HEK293 (cell line): ENCODE measurements around the gene CYS1.

ENCODE experiments used
- CTCF ChIA-PET: fragments of 350-600 bp; formaldehyde crosslinking; extraction: SDS; loops from one replicate; lab custom pipeline; 2021; ENCODE audit warnings: antibody characterized with exemption; lab: Yijun Ruan, JAX
- POLR2A ChIA-PET: fragments of 300-600 bp; formaldehyde crosslinking; extraction: SDS; loops from one replicate; lab custom pipeline; 2020; ENCODE audit warnings: antibody characterized with exemption, inconsistent platforms; lab: Yijun Ruan, JAX
- H3K27ac ChIP-seq: fragments of 200-500 bp; sonication (Bioruptor generic); 2 replicates; pipeline ENCODE4 v1.5.1; 2014; ENCODE audit warnings: low read depth, low read length, control low read depth, inconsistent platforms; ENCODE audit errors: extremely low read depth
- H3K36me3 ChIP-seq, 2 experiments: fragments of 200-500 bp in 1 of 2; sonication (Bioruptor generic) in 1 of 2; 1 replicate in 1 of 2; 2 replicates in 1 of 2; pipeline ENCODE4 v1.5.1; 2014 to 2017; ENCODE audit warnings: inconsistent platforms in 2 of 2, low read length in 2 of 2; ENCODE audit not compliant: control insufficient read depth in 2 of 2, insufficient read depth in 1 of 2
- H3K4me1 ChIP-seq: fragments of 200-500 bp; sonication (Bioruptor generic); 2 replicates; pipeline ENCODE4 v1.5.1; 2014; ENCODE audit warnings: mild to moderate bottlenecking, low read length, inconsistent platforms; ENCODE audit not compliant: control insufficient read depth, insufficient read depth
- H3K4me3 ChIP-seq: 2 replicates; pipeline ENCODE4 v1.5.1; 2011; ENCODE audit warnings: low read depth, mild to moderate bottlenecking, control low read depth, low read length, moderate library complexity
- H3K9me3 ChIP-seq: fragments of 200-500 bp; sonication (Bioruptor generic); 2 replicates; pipeline ENCODE4 v1.5.1; 2014; ENCODE audit warnings: low read depth, low read length, inconsistent platforms; ENCODE audit not compliant: control insufficient read depth, insufficient read depth
- GLIS1 ChIP-seq: fragments of 450-650 bp; formaldehyde crosslinking; IDR thresholded peaks from 2 replicates; pipeline ENCODE4 v1.5.1; 2016; ENCODE audit warnings: missing biosample characterization, missing genetic modification characterization
- HOXA7 ChIP-seq: sonication (generic); formaldehyde crosslinking; IDR thresholded peaks from 2 replicates; pipeline ENCODE4 v1.8.1; 2022; ENCODE audit warnings: missing genetic modification reagents, borderline replicate concordance
- YY1 ChIP-seq: fragments of 450-650 bp; formaldehyde crosslinking; IDR thresholded peaks from 2 replicates; pipeline ENCODE4 v1.5.1; 2018; ENCODE audit warnings: missing biosample characterization, missing genetic modification characterization
- ZBTB48 ChIP-seq: fragments of 450-650 bp; formaldehyde crosslinking; IDR thresholded peaks from 2 replicates; pipeline ENCODE4 v1.5.1; 2016; ENCODE audit warnings: missing biosample characterization, missing genetic modification characterization
- ZNF121 ChIP-seq: fragments of 450-650 bp; formaldehyde crosslinking; IDR thresholded peaks from 2 replicates; pipeline ENCODE4 v1.5.1; 2016; ENCODE audit warnings: missing biosample characterization, missing genetic modification characterization
- ZNF155 ChIP-seq: fragments of 450-650 bp; formaldehyde crosslinking; IDR thresholded peaks from 2 replicates; pipeline ENCODE4 v1.5.1; 2016; ENCODE audit warnings: missing biosample characterization, missing genetic modification characterization
- ZNF2 ChIP-seq: fragments of 450-650 bp; formaldehyde crosslinking; IDR thresholded peaks from 2 replicates; pipeline ENCODE4 v1.5.1; 2016; ENCODE audit warnings: missing biosample characterization, missing genetic modification characterization
- ZNF221 ChIP-seq: fragments of 450-650 bp; formaldehyde crosslinking; IDR thresholded peaks from 2 replicates; pipeline ENCODE4 v1.5.1; 2017; ENCODE audit warnings: missing biosample characterization, missing genetic modification characterization, borderline replicate concordance
- ZNF239 ChIP-seq: fragments of 450-650 bp; formaldehyde crosslinking; IDR thresholded peaks from 2 replicates; pipeline ENCODE4 v1.5.1; 2016; ENCODE audit warnings: missing biosample characterization, missing genetic modification characterization
- ZNF248 ChIP-seq: fragments of 450-650 bp; formaldehyde crosslinking; IDR thresholded peaks from 2 replicates; pipeline ENCODE4 v1.5.1; 2017; ENCODE audit warnings: missing biosample characterization, missing genetic modification characterization
- ZNF302 ChIP-seq: fragments of 450-650 bp; formaldehyde crosslinking; IDR thresholded peaks from 2 replicates; pipeline ENCODE4 v1.5.1; 2016; ENCODE audit warnings: missing biosample characterization, missing genetic modification characterization, low read depth
- ZNF37A ChIP-seq: fragments of 450-650 bp; IDR thresholded peaks from 2 replicates; pipeline ENCODE4 v1.5.1; 2018; ENCODE audit warnings: missing biosample characterization, missing genetic modification characterization
- ZNF391 ChIP-seq: fragments of 450-650 bp; formaldehyde crosslinking; IDR thresholded peaks from 2 replicates; pipeline ENCODE4 v1.5.1; 2016; ENCODE audit warnings: low read depth, missing biosample characterization, missing genetic modification characterization, borderline replicate concordance
- ZNF544 ChIP-seq: fragments of 450-650 bp; formaldehyde crosslinking; IDR thresholded peaks from 2 replicates; pipeline ENCODE4 v1.5.0; 2017; ENCODE audit warnings: missing biosample characterization, missing genetic modification characterization
- ZNF561 ChIP-seq: fragments of 450-650 bp; IDR thresholded peaks from 2 replicates; pipeline ENCODE4 v1.5.1; 2018; ENCODE audit warnings: missing biosample characterization, missing genetic modification characterization, borderline replicate concordance
- ZNF585B ChIP-seq: fragments of 450-650 bp; formaldehyde crosslinking; IDR thresholded peaks from 2 replicates; pipeline ENCODE4 v1.5.1; 2016; ENCODE audit warnings: missing biosample characterization, missing genetic modification characterization
- ZNF658 ChIP-seq: fragments of 450-650 bp; formaldehyde crosslinking; IDR thresholded peaks from 2 replicates; pipeline ENCODE4; 2016; ENCODE audit warnings: missing biosample characterization, missing genetic modification characterization
- ZNF664 ChIP-seq: fragments of 450-650 bp; formaldehyde crosslinking; IDR thresholded peaks from 2 replicates; pipeline ENCODE4 v1.5.1; 2016; ENCODE audit warnings: missing biosample characterization, missing genetic modification characterization
- ZSCAN23 ChIP-seq: fragments of 450-650 bp; formaldehyde crosslinking; IDR thresholded peaks from 2 replicates; pipeline ENCODE4 v1.5.1; 2016; ENCODE audit warnings: missing biosample characterization, missing genetic modification characterization
- TF ChIP-seq, protein P1 (sequence below): fragments of 450-650 bp; formaldehyde crosslinking; IDR thresholded peaks from 2 replicates; pipeline ENCODE4 v1.5.1; 2016; ENCODE audit warnings: missing biosample characterization, missing genetic modification characterization, low read depth
- TF ChIP-seq, protein P2 (sequence below): fragments of 450-650 bp; formaldehyde crosslinking; IDR thresholded peaks from 2 replicates; pipeline ENCODE4 v1.5.1; 2017; ENCODE audit warnings: missing biosample characterization, missing genetic modification characterization
- TF ChIP-seq, protein P3 (sequence below): sonication (generic); formaldehyde crosslinking; IDR thresholded peaks from 2 replicates; pipeline ENCODE4 v1.8.1; 2022; ENCODE audit warnings: mild to moderate bottlenecking, moderate library complexity, missing genetic modification reagents
- TF ChIP-seq, protein P4 (sequence below): fragments of 450-650 bp; formaldehyde crosslinking; IDR thresholded peaks from 2 replicates; pipeline ENCODE4 v1.5.1; 2016; ENCODE audit warnings: missing biosample characterization, missing genetic modification characterization
- TF ChIP-seq, protein P5 (sequence below): fragments of 450-650 bp; formaldehyde crosslinking; IDR thresholded peaks from 2 replicates; pipeline ENCODE4 v1.5.1; 2016; ENCODE audit warnings: missing biosample characterization, missing genetic modification characterization

Gene CYS1

DNA sequence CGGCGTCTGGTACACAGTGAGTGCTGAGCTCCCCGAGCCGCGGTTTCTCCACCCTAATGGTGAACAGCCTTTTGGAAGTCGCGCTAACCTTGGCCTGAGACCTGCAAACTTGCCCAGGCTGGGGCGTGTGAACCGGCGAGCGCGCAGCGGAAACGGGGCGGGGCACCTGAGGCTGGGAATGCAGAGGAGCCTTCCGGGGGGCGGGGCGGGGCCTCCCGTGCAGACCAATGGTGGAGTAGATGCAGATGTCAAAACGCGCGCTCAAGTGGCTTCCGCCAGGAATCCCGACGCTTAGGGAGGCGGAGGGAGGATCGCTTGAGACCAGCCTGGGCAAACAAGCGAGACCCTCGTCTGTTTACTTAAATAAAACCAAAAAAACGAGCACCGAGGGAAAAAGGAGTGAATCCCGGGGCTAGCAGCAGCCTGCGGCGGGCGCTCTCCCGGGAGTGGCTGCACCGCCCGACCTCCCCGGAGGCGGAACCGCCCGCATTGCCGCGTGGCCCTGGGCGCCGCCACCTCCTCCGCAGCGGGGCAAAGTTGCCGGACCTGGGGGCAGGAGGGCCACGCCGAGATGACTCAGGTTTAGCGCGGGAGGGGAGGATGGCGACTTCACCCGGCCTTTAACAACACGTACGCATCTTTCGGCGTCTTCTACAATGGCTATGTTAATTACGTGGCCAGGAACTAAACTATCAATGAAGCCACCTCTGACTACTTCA is 40.1 kb upstream of the CYS1 start (continued):
- TF ChIP-seq, protein P1, sequence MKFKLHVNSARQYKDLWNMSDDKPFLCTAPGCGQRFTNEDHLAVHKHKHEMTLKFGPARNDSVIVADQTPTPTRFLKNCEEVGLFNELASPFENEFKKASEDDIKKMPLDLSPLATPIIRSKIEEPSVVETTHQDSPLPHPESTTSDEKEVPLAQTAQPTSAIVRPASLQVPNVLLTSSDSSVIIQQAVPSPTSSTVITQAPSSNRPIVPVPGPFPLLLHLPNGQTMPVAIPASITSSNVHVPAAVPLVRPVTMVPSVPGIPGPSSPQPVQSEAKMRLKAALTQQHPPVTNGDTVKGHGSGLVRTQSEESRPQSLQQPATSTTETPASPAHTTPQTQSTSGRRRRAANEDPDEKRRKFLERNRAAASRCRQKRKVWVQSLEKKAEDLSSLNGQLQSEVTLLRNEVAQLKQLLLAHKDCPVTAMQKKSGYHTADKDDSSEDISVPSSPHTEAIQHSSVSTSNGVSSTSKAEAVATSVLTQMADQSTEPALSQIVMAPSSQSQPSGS (tag by site-specific recombination), result no peak
- TF ChIP-seq ZNF391 (tag by site-specific recombination) (no peak), GLIS1 (tag by site-specific recombination) (peak; percentile 88), ZNF585B (tag by site-specific recombination) (no peak), ZNF248 (tag by site-specific recombination) (no peak), ZNF664 (peak; percentile 81; the same call in 1 of the 2 replicates), YY1 (0 out of 2 replicates have a peak, but pooled peaks have one; percentile 12), ZNF37A (tag by site-specific recombination) (no peak), ZNF544 (tag by site-specific recombination) (no peak), ZNF658 (tag by site-specific recombination) (no peak), ZNF561 (tag by site-specific recombination) (peak; percentile 44; the same call in 1 of the 2 replicates), ZNF155 (tag by site-specific recombination) (no peak), ZNF2 (0 out of 2 replicates have a peak, but pooled peaks have one; percentile 54), ZSCAN23 (no peak)

DNA sequence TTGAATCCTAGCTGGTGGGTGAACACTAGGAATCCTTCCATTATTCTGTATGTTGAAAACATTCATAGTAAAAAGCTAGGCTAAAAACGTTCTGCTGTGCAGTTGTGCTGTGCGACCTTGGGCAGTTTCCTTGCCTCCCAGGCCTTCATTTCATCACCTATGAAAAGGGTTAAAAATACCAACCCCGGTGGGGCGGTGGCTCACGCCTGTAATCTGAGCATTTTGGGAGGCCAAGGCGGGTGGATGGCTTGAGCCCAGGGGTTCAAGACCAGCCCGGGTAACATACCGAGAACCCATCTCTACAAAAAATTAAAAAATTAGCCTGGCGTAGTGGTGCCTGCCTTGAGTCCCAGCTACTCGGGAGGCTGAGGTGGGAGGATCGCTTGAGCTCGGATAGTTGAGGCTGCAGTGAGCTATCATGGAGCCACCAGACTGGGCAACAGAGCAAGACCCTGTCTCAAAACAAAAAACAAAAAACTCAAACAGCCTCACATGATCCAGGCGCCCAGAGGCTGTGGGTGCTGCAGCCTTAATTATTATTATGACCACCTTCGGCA is 39.5 kb upstream of the CYS1 start:
- H3K9me3 ChIP-seq, result no peaks in the 10 kb centered on the region
- ChIA-PET CTCF (interaction anchor here (0.7 to 1.9 kb wide), 4 partner anchors 22 to 48 kb away, joined by 3 to 13 read pairs (median 6); no protein-coding TSS in a partner anchor), POLR2A (interaction anchor here (0.6 to 1.8 kb wide), 7 partner anchors 10 to 329 kb away, joined by 3 to 7 read pairs (median 4); partner anchors contain the start of gene ODC1)
- peaks cover 4 to 15% of the 10 kb centered on the region in 2 experiments; a peak in 2 of 3 replicates for H3K36me3 ChIP-seq
- TF ChIP-seq, protein P2, sequence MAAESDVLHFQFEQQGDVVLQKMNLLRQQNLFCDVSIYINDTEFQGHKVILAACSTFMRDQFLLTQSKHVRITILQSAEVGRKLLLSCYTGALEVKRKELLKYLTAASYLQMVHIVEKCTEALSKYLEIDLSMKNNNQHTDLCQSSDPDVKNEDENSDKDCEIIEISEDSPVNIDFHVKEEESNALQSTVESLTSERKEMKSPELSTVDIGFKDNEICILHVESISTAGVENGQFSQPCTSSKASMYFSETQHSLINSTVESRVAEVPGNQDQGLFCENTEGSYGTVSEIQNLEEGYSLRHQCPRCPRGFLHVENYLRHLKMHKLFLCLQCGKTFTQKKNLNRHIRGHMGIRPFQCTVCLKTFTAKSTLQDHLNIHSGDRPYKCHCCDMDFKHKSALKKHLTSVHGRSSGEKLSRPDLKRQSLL, result peak; percentile 79
- TF ChIP-seq ZNF121 (tag by site-specific recombination) (peak; percentile 88), ZNF221 (tag by site-specific recombination) (no peak)
- H3K4me1 ChIP-seq, result 0 out of 2 replicates have a peak, but pooled peaks cover under 1% of the 10 kb centered on the region
- H3K27ac ChIP-seq, result peak overlapping the region; percentile 97; the same call in 1 of the 2 replicates
- H3K4me3 ChIP-seq, result peak overlapping the region; percentile 70

DNA sequence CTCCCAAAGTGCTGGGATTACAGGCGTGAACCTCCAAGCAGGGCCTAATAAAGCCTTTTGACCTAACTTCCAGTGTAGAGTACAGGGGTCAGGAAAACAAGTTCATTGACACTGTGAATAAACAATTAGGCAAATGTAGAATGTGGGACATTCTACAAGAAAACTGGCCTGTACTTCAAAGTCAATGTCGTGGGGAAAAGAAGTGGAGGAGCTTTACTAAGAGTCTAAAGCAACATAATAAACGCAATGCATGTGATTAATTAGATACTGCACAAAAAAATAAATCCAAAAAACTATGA is 38.8 kb upstream of the CYS1 start:
- Histone ChIP-seq H3K9me3 (no peaks in the 10 kb centered on the region), H3K4me3 (no peak overlapping the region), H3K36me3 (peaks cover 1 to 8% of the 10 kb centered on the region in 2 experiments; a peak in 2 of 3 replicates), H3K4me1 (no peaks in the 10 kb centered on the region), H3K27ac (no peak overlapping the region)
- ChIA-PET CTCF (interaction anchor here (0.7 to 1.7 kb wide), 3 partner anchors 21 to 46 kb away, joined by 3 to 7 read pairs (median 4); no protein-coding TSS in a partner anchor), POLR2A (interaction anchor here (1.2 to 1.8 kb wide), 2 partner anchors 14 to 46 kb away, joined by 3 to 5 read pairs; no protein-coding TSS in a partner anchor)
- TF ChIP-seq, protein P3, sequence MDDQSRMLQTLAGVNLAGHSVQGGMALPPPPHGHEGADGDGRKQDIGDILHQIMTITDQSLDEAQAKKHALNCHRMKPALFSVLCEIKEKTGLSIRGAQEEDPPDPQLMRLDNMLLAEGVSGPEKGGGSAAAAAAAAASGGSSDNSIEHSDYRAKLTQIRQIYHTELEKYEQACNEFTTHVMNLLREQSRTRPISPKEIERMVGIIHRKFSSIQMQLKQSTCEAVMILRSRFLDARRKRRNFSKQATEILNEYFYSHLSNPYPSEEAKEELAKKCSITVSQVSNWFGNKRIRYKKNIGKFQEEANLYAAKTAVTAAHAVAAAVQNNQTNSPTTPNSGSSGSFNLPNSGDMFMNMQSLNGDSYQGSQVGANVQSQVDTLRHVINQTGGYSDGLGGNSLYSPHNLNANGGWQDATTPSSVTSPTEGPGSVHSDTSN (CRISPR knock-in tag), result no peak
- TF ChIP-seq HOXA7 (CRISPR knock-in tag) (no peak), ZNF121 (tag by site-specific recombination) (no peak), ZNF302 (tag by site-specific recombination) (no peak), ZNF239 (no peak), ZBTB48 (tag by site-specific recombination) (no peak)
- TF ChIP-seq, protein P4, sequence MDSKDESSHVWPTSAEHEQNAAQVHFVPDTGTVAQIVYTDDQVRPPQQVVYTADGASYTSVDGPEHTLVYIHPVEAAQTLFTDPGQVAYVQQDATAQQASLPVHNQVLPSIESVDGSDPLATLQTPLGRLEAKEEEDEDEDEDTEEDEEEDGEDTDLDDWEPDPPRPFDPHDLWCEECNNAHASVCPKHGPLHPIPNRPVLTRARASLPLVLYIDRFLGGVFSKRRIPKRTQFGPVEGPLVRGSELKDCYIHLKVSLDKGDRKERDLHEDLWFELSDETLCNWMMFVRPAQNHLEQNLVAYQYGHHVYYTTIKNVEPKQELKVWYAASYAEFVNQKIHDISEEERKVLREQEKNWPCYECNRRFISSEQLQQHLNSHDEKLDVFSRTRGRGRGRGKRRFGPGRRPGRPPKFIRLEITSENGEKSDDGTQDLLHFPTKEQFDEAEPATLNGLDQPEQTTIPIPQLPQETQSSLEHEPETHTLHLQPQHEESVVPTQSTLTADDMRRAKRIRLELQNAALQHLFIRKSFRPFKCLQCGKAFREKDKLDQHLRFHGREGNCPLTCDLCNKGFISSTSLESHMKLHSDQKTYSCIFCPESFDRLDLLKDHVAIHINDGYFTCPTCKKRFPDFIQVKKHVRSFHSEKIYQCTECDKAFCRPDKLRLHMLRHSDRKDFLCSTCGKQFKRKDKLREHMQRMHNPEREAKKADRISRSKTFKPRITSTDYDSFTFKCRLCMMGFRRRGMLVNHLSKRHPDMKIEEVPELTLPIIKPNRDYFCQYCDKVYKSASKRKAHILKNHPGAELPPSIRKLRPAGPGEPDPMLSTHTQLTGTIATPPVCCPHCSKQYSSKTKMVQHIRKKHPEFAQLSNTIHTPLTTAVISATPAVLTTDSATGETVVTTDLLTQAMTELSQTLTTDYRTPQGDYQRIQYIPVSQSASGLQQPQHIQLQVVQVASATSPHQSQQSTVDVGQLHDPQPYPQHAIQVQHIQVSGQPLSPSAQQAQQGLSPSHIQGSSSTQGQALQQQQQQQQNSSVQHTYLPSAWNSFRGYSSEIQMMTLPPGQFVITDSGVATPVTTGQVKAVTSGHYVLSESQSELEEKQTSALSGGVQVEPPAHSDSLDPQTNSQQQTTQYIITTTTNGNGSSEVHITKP (tag by site-specific recombination), result no peak
- TF ChIP-seq, protein P5, sequence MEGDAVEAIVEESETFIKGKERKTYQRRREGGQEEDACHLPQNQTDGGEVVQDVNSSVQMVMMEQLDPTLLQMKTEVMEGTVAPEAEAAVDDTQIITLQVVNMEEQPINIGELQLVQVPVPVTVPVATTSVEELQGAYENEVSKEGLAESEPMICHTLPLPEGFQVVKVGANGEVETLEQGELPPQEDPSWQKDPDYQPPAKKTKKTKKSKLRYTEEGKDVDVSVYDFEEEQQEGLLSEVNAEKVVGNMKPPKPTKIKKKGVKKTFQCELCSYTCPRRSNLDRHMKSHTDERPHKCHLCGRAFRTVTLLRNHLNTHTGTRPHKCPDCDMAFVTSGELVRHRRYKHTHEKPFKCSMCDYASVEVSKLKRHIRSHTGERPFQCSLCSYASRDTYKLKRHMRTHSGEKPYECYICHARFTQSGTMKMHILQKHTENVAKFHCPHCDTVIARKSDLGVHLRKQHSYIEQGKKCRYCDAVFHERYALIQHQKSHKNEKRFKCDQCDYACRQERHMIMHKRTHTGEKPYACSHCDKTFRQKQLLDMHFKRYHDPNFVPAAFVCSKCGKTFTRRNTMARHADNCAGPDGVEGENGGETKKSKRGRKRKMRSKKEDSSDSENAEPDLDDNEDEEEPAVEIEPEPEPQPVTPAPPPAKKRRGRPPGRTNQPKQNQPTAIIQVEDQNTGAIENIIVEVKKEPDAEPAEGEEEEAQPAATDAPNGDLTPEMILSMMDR (tag by site-specific recombination), result no peak
